GM23338 (cell line): ENCODE data around the gene MPPED1. TPM values are rescaled to one million over a fixed set of nuclear protein-coding genes. Genes with fewer than 3 reads are reported as not detected.

Source experiments
- ATAC-seq: fragments of 200-7000 bp; cut with Tn5 transposase; 3 replicates; pipeline ENCODE4 v1.9.1; 2020
- DNase-seq: peaks from one replicate; pipeline ENCODE4 v3.0.0-alpha.2; 2015; ENCODE audit warnings: low spot score
- H2AFZ ChIP-seq: fragments of 200-600 bp; sonication (generic); 2 replicates; pipeline ENCODE4 v1.8.0; 2016; ENCODE audit warnings: antibody characterized with exemption, mild to moderate bottlenecking, moderate library complexity
- H3F3A ChIP-seq: fragments of 200-600 bp; sonication (generic); replicated peaks from 2 replicates; pipeline ENCODE4 v1.8.0; 2017; ENCODE audit warnings: antibody characterized with exemption, mixed run types, low read depth
- H3K27ac ChIP-seq: fragments of 200-600 bp; sonication (generic); 2 replicates; pipeline ENCODE4 v1.6.1; 2016; ENCODE audit warnings: low read depth
- H3K27me3 ChIP-seq: fragments of 200-600 bp; sonication (generic); 2 replicates; pipeline ENCODE4 v1.8.0; 2016; ENCODE audit warnings: mild to moderate bottlenecking, mixed run types, moderate library complexity; ENCODE audit not compliant: insufficient read depth
- H3K36me3 ChIP-seq: fragments of 200-600 bp; sonication (generic); 2 replicates; pipeline ENCODE4 v1.8.0; 2016; ENCODE audit warnings: mild to moderate bottlenecking; ENCODE audit not compliant: insufficient read depth
- H3K4me1 ChIP-seq: fragments of 200-600 bp; sonication (generic); 2 replicates; pipeline ENCODE4 v1.8.0; 2016; ENCODE audit warnings: mild to moderate bottlenecking, moderate library complexity; ENCODE audit not compliant: insufficient read depth
- H3K4me2 ChIP-seq: fragments of 200-600 bp; sonication (generic); 2 replicates; pipeline ENCODE4 v1.7.1; 2017; ENCODE audit warnings: mixed run types
- H3K4me3 ChIP-seq: fragments of 200-600 bp; sonication (generic); 2 replicates; pipeline ENCODE4 v1.6.1; 2016; ENCODE audit warnings: mixed run types
- H3K79me2 ChIP-seq: fragments of 200-600 bp; sonication (generic); replicated peaks from 2 replicates; pipeline ENCODE4 v1.8.0; 2017; ENCODE audit warnings: mild to moderate bottlenecking; ENCODE audit not compliant: insufficient read depth
- H3K9me2 ChIP-seq: fragments of 200-600 bp; sonication (generic); 2 replicates; pipeline ENCODE4 v1.8.0; 2017; ENCODE audit not compliant: insufficient read depth
- H4K20me1 ChIP-seq: fragments of 200-600 bp; sonication (generic); replicated peaks from 2 replicates; pipeline ENCODE4 v1.8.0; 2017; ENCODE audit warnings: mild to moderate bottlenecking; ENCODE audit not compliant: insufficient read depth
- H3K27ac Mint-ChIP-seq: 2 replicates; pipeline ENCODE4 v1.8.0; 2020; ENCODE audit warnings: inconsistent platforms, mild to moderate bottlenecking, moderate library complexity, mixed read lengths
- H3K27me3 Mint-ChIP-seq: 3 replicates; pipeline ENCODE4 v1.8.0; 2022; ENCODE audit warnings: low read depth, mild to moderate bottlenecking, moderate library complexity, mixed read lengths, inconsistent platforms; ENCODE audit not compliant: insufficient read depth, poor library complexity
- H3K36me3 Mint-ChIP-seq: 3 replicates; pipeline ENCODE4 v1.8.0; 2021; ENCODE audit warnings: low read depth, mild to moderate bottlenecking, inconsistent platforms, moderate library complexity, mixed read lengths
- H3K4me1 Mint-ChIP-seq: 3 replicates; pipeline ENCODE4 v1.8.0; 2020; ENCODE audit warnings: mild to moderate bottlenecking, inconsistent platforms, mixed read lengths
- H3K4me3 Mint-ChIP-seq: 3 replicates; pipeline ENCODE4 v1.8.0; 2021; ENCODE audit warnings: moderate library complexity, mild to moderate bottlenecking, inconsistent platforms, mixed read lengths
- H3K9me3 Mint-ChIP-seq: 3 replicates; pipeline ENCODE4 v1.8.0; 2020; ENCODE audit warnings: moderate library complexity, mild to moderate bottlenecking, inconsistent platforms, mixed read lengths
- CREB1 ChIP-seq: fragments of 250-450 bp; sonication (Bioruptor Pico); IDR thresholded peaks from 2 replicates; pipeline ENCODE4 v1.5.0; 2020; ENCODE audit warnings: low read depth, mild to moderate bottlenecking, moderate library complexity
- CTCF ChIP-seq, 2 experiments: fragments of 200-600 bp in 1 of 2; sonication (generic) in 1 of 2; conservative IDR thresholded peaks; 2 replicates each; pipeline versions ENCODE4 v1.5.1 to v1.6.1; 2016 to 2017; ENCODE audit warnings: antibody characterized with exemption in 2 of 2, low read depth in 2 of 2, mild to moderate bottlenecking in 2 of 2, moderate library complexity in 1 of 2
- EZH2 ChIP-seq: fragments of 200-600 bp; sonication (generic); IDR thresholded peaks from one replicate; pipeline ENCODE4 v1.8.0; 2017; ENCODE audit warnings: antibody characterized with exemption, mild to moderate bottlenecking, low read depth; ENCODE audit not compliant: unreplicated experiment
- EZH2phosphoT487 ChIP-seq: fragments of 200-600 bp; sonication (generic); IDR thresholded peaks from one replicate; pipeline ENCODE4 v1.8.1; 2018; ENCODE audit warnings: antibody characterized with exemption; ENCODE audit not compliant: unreplicated experiment
- JUNB ChIP-seq: IDR thresholded peaks from one replicate; pipeline ENCODE4 v1.6.1; 2016; ENCODE audit warnings: antibody characterized with exemption; ENCODE audit not compliant: unreplicated experiment
- POLR2AphosphoS5 ChIP-seq: IDR thresholded peaks from 2 replicates; pipeline ENCODE4 v1.6.1; 2016; ENCODE audit warnings: antibody characterized with exemption, low read depth
- STAT1 ChIP-seq: IDR thresholded peaks from one replicate; pipeline ENCODE4 v1.6.1; 2016; ENCODE audit warnings: antibody characterized with exemption; ENCODE audit not compliant: unreplicated experiment
- ZNF114 ChIP-seq: fragments of 250-450 bp; sonication (Bioruptor Pico); IDR thresholded peaks from 2 replicates; pipeline ENCODE4 v1.5.0; 2020; ENCODE audit warnings: mild to moderate bottlenecking, moderate library complexity
- ZNF462 ChIP-seq: fragments of 250-450 bp; sonication (Bioruptor Pico); IDR thresholded peaks from 2 replicates; pipeline ENCODE4 v1.5.0; 2020; ENCODE audit warnings: mild to moderate bottlenecking, moderate library complexity
- polyA plus RNA-seq: library from polyadenylated mRNA; unstranded; fragments of >200 nt; fragmentation: Nextera tagmentation; extraction: Ambion mirVana; gene quantifications from 2 replicates; pipeline ENCODE4 v1.2.1, GENCODE V29; 2016
- total RNA-seq: library from RNA; depleted of rRNA; stranded (reverse); fragments of >200 nt; shearing (Covaris generic); gene quantifications from 2 replicates; pipeline ENCODE4 v1.2.3, GENCODE V29; 2014
- TF ChIP-seq, protein P1 (sequence below): IDR thresholded peaks from one replicate; pipeline ENCODE4 v1.6.1; 2018; ENCODE audit warnings: antibody characterized with exemption; ENCODE audit not compliant: unreplicated experiment

MPPED1 gene
- total and polyA plus RNA-seq, 2 experiments from 2014 or later: 0.56 TPM; not detected in 1

- peaks cover 5% of the 10 kb centered on the region for H3K9me3 Mint-ChIP-seq
- DNase-seq: no peak
- peaks cover 9% of the 10 kb centered on the region for H3K27me3 Mint-ChIP-seq
- Histone ChIP-seq H3K79me2 (no peaks in the 10 kb centered on the region), H3K27ac (no peak overlapping the region), H4K20me1 (no peaks in the 10 kb centered on the region), H3K36me3 (no peaks in the 10 kb centered on the region), H3K4me3 (no peak overlapping the region), H3K4me2 (no peak overlapping the region), H3F3A (no peaks in the 10 kb centered on the region), H3K9me2 (no peaks in the 10 kb centered on the region), H3K4me1 (no peaks in the 10 kb centered on the region), H3K27me3 (no peaks in the 10 kb centered on the region), H2AFZ (no peak overlapping the region)
- H3K36me3 Mint-ChIP-seq: no peaks in the 10 kb centered on the region
- H3K27ac Mint-ChIP-seq: no peak overlapping the region
- H3K4me3 Mint-ChIP-seq: no peak overlapping the region
- no peak for ATAC-seq
- no peaks in the 10 kb centered on the region for H3K4me1 Mint-ChIP-seq
- TF ChIP-seq CTCF (conservative IDR thresholded peaks at IDR 0.05; ENCODE audit: low read depth in 2 of 2) (no peak), JUNB (no peak), EZH2phosphoT487 (no peak), ZNF462 (no peak), ZNF114 (CRISPR knock-in tag) (no peak), STAT1 (no peak), EZH2 (no peak), CREB1 (no peak), POLR2AphosphoS5 (no peak)
- TF ChIP-seq, protein P1, sequence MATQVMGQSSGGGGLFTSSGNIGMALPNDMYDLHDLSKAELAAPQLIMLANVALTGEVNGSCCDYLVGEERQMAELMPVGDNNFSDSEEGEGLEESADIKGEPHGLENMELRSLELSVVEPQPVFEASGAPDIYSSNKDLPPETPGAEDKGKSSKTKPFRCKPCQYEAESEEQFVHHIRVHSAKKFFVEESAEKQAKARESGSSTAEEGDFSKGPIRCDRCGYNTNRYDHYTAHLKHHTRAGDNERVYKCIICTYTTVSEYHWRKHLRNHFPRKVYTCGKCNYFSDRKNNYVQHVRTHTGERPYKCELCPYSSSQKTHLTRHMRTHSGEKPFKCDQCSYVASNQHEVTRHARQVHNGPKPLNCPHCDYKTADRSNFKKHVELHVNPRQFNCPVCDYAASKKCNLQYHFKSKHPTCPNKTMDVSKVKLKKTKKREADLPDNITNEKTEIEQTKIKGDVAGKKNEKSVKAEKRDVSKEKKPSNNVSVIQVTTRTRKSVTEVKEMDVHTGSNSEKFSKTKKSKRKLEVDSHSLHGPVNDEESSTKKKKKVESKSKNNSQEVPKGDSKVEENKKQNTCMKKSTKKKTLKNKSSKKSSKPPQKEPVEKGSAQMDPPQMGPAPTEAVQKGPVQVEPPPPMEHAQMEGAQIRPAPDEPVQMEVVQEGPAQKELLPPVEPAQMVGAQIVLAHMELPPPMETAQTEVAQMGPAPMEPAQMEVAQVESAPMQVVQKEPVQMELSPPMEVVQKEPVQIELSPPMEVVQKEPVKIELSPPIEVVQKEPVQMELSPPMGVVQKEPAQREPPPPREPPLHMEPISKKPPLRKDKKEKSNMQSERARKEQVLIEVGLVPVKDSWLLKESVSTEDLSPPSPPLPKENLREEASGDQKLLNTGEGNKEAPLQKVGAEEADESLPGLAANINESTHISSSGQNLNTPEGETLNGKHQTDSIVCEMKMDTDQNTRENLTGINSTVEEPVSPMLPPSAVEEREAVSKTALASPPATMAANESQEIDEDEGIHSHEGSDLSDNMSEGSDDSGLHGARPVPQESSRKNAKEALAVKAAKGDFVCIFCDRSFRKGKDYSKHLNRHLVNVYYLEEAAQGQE: no peak
These were observed 33.7 kb upstream of the MPPED1 start for GRCh38 chr22:43377896-43378704.
